Mesothelial cell of epicardium (in vitro differentiated cells): ENCODE data around the gene MED12L. TPM values are rescaled to one million over a fixed set of nuclear protein-coding genes. Genes with fewer than 3 reads are reported as not detected.

Experiments used
- DNase-seq, 2 experiments: peaks; one replicate each; pipeline ENCODE4 v3.0.0; 2021; ENCODE audit warnings: low spot score in 2 of 2; ENCODE audit not compliant: unreplicated experiment in 2 of 2
- H3K27ac Mint-ChIP-seq: 2 replicates; pipeline ENCODE4 v1.8.0; 2021; ENCODE audit warnings: mixed read lengths
- H3K27me3 Mint-ChIP-seq: 2 replicates; pipeline ENCODE4 v1.8.0; 2021; ENCODE audit warnings: low read depth, mixed read lengths
- H3K36me3 Mint-ChIP-seq: 2 replicates; pipeline ENCODE4 v1.8.0; 2021; ENCODE audit warnings: mixed read lengths
- H3K4me1 Mint-ChIP-seq: 2 replicates; pipeline ENCODE4 v1.8.0; 2021; ENCODE audit warnings: mixed read lengths
- H3K4me3 Mint-ChIP-seq: 2 replicates; pipeline ENCODE4 v1.8.0; 2021; ENCODE audit warnings: mild to moderate bottlenecking, moderate library complexity, mixed read lengths
- H3K9me3 Mint-ChIP-seq: 2 replicates; pipeline ENCODE4 v1.8.0; 2021; ENCODE audit warnings: mixed read lengths
- total RNA-seq: library from RNA; stranded (reverse); gene quantifications from 3 replicates; pipeline ENCODE4 v1.2.1, GENCODE V29; 2021
- TF ChIP-seq, protein P1 (sequence below): fragments of 200-600 bp; sonication (generic); IDR thresholded peaks from one replicate; pipeline ENCODE4 v1.5.0; 2021; ENCODE audit warnings: antibody characterized with exemption; ENCODE audit not compliant: unreplicated experiment

The MED12L gene
- total RNA-seq, 1 donor from 2014 or later: 13.8 TPM

- TF ChIP-seq, protein P1, sequence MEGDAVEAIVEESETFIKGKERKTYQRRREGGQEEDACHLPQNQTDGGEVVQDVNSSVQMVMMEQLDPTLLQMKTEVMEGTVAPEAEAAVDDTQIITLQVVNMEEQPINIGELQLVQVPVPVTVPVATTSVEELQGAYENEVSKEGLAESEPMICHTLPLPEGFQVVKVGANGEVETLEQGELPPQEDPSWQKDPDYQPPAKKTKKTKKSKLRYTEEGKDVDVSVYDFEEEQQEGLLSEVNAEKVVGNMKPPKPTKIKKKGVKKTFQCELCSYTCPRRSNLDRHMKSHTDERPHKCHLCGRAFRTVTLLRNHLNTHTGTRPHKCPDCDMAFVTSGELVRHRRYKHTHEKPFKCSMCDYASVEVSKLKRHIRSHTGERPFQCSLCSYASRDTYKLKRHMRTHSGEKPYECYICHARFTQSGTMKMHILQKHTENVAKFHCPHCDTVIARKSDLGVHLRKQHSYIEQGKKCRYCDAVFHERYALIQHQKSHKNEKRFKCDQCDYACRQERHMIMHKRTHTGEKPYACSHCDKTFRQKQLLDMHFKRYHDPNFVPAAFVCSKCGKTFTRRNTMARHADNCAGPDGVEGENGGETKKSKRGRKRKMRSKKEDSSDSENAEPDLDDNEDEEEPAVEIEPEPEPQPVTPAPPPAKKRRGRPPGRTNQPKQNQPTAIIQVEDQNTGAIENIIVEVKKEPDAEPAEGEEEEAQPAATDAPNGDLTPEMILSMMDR: no peak
- H3K27ac Mint-ChIP-seq: peak overlapping the region; percentile 35
- no peak for DNase-seq
- no peaks in the 10 kb centered on the region for H3K36me3 Mint-ChIP-seq
- no peak overlapping the region for H3K4me3 Mint-ChIP-seq
- no peaks in the 10 kb centered on the region for H3K27me3 Mint-ChIP-seq
- H3K4me1 Mint-ChIP-seq: peaks cover 30% of the 10 kb centered on the region
- H3K9me3 Mint-ChIP-seq: no peaks in the 10 kb centered on the region
Measured at GRCh38 chr3:151107177-151107576, 21.7 kb downstream of the MED12L start.

DNA sequence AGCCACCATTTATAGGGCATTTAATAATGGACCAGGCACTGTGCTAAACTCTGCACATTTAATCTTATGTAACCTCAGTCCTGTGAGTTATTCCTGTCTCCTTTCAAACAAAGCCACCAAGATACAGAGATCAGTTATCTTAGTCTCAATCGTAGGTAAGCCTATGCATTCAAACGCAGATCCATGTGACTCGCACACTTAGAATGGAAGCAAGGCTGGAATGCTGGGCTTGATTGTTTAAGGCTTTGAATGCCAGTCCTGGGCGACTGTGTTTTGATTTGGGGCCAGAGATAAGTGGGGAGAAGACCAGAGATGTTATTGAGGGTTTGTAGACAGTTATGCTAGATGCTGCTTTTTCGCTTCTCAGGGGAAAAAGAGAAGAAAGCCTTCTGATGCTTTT, 22.2 kb downstream of the MED12L start:
- DNase-seq: no peak
- H3K9me3 Mint-ChIP-seq: no peaks in the 10 kb centered on the region
- no peaks in the 10 kb centered on the region for H3K27me3 Mint-ChIP-seq
- H3K4me1 Mint-ChIP-seq: peaks cover 25% of the 10 kb centered on the region
- no peaks in the 10 kb centered on the region for H3K36me3 Mint-ChIP-seq
- no peak overlapping the region for H3K4me3 Mint-ChIP-seq
- H3K27ac Mint-ChIP-seq: peak overlapping the region; percentile 28
- TF ChIP-seq, protein P1: no peak

- no peak for DNase-seq
- Mint-ChIP-seq H3K27ac (no peak overlapping the region), H3K36me3 (no peaks in the 10 kb centered on the region), H3K4me1 (peaks cover 16% of the 10 kb centered on the region), H3K9me3 (no peaks in the 10 kb centered on the region), H3K4me3 (no peak overlapping the region), H3K27me3 (no peaks in the 10 kb centered on the region)
- TF ChIP-seq, protein P1: no peak
Measured at GRCh38 chr3:151109286-151109800, 23.9 kb downstream of the MED12L start.

DNA sequence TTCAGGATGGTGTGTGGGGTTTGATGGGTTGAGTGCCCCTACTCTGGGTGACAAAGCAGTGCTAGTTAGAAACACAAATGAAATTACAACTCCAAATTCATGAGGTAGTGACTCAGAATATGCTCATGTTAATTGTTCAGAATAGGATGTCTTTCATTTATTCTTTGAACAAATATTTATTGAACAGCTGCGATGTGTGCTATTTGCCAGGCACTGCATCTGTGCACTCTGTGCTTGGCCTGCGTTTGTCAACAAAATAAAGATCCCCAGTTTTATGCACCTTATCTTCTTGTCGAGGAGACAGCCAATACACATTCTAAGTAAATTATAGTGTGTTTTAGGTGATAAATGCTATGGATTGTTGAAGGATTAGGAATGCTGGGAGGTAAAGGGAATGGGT, 27.3 kb downstream of the MED12L start:
- H3K27me3 Mint-ChIP-seq: no peaks in the 10 kb centered on the region
- no peak overlapping the region for H3K4me3 Mint-ChIP-seq
- TF ChIP-seq, protein P1: no peak
- no peaks in the 10 kb centered on the region for H3K9me3 Mint-ChIP-seq
- no peak overlapping the region for H3K27ac Mint-ChIP-seq
- H3K4me1 Mint-ChIP-seq: peaks cover 14% of the 10 kb centered on the region
- no peak for DNase-seq
- H3K36me3 Mint-ChIP-seq: peaks cover 2% of the 10 kb centered on the region

- Mint-ChIP-seq H3K27me3 (no peaks in the 10 kb centered on the region), H3K9me3 (no peaks in the 10 kb centered on the region), H3K36me3 (peaks cover 2% of the 10 kb centered on the region), H3K4me3 (no peak overlapping the region), H3K4me1 (peaks cover 9% of the 10 kb centered on the region), H3K27ac (no peak overlapping the region)
- no peak for DNase-seq
- TF ChIP-seq, protein P1: no peak
Measured at GRCh38 chr3:151113343-151113742, 27.9 kb downstream of the MED12L start.

- H3K36me3 Mint-ChIP-seq: peaks cover 10% of the 10 kb centered on the region
Measured at GRCh38 chr3:151117047-151117446, 31.6 kb downstream of the MED12L start.

More at GRCh38 chr3:151117047-151117446, 31.6 kb downstream of the MED12L start:
- Mint-ChIP-seq H3K9me3 (peaks cover 5% of the 10 kb centered on the region), H3K4me3 (no peak overlapping the region), H3K4me1 (no peaks in the 10 kb centered on the region), H3K27ac (no peak overlapping the region), H3K27me3 (no peaks in the 10 kb centered on the region)
- TF ChIP-seq, protein P1: no peak
- DNase-seq: no peak
